SH-SY5Y (cell line): ENCODE measurements around the gene PLCG2.

Source experiments
- GATA2 ChIP-seq: IDR thresholded peaks from 2 replicates; pipeline ENCODE4 v1.6.1; 2011; ENCODE audit warnings: mild to moderate bottlenecking, low read depth, low read length
- GATA3 ChIP-seq: IDR thresholded peaks from 2 replicates; pipeline ENCODE4 v1.6.1; 2011; ENCODE audit warnings: low read depth, mild to moderate bottlenecking, low read length, moderate library complexity

DNA sequence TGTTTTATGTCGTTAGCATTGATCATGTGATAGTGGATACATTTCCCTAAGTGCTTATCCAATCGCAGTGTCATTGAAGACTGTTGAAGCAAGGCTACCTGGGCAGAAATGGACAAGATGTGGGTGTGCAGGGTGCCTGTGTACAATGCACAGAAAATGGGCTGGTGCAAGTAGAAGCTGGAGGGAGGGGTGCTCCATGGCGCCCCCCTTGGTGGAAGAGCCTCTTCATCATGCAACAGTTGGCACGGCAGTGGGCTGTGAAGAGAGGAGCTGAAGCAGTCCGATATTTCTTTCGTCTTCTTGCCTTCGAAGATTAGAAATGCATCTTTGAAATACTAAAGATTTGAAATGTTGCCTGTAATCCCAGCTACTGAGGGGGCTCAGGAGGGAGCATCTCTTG, 100.5 kb downstream of the PLCG2 start:
- TF ChIP-seq GATA2 (no peak), GATA3 (no peak)
